Testis (tissue), 3 donors: ENCODE measurements around the gene RANBP3L. TPM values are rescaled to one million over a fixed set of nuclear protein-coding genes. Genes with fewer than 3 reads are reported as not detected.

ENCODE experiments used
- DNase-seq: peaks from one replicate; pipeline ENCODE4 v3.0.0-alpha.2; 2019
- H3K27ac ChIP-seq, 2 donors: fragments of 200-600 bp; sonication (generic); one replicate each; pipeline ENCODE4 v1.5.1; 2019
- H3K27me3 ChIP-seq: fragments of 200-600 bp; sonication (generic); one replicate; pipeline ENCODE4 v1.5.1; 2019
- H3K36me3 ChIP-seq: fragments of 200-600 bp; sonication (generic); one replicate; pipeline ENCODE4 v1.5.1; 2017; ENCODE audit warnings: low read depth; ENCODE audit errors: missing control alignments
- H3K4me1 ChIP-seq: fragments of 200-600 bp; sonication (generic); one replicate; pipeline ENCODE4 v1.5.1; 2019
- H3K4me3 ChIP-seq, 2 donors: fragments of 200-600 bp; sonication (generic); one replicate each; pipeline ENCODE4 v1.5.1; 2017 to 2019
- H3K9me3 ChIP-seq: fragments of 200-600 bp; sonication (generic); one replicate; pipeline ENCODE4 v1.5.1; 2017
- POLR2A ChIP-seq: fragments of 450-650 bp; IDR thresholded peaks from one replicate; pipeline ENCODE4 v1.6.1; 2017; ENCODE audit warnings: antibody characterized with exemption, mild to moderate bottlenecking, moderate library complexity
- WGBS, 2 donors: methylation state at CpG; one replicate each; pipeline ENCODE4 v1.1.5; 2018; 5-methylcytosine and 5-hydroxymethylcytosine counted together
- intact Hi-C: fragments of 100-400 bp; cut with DNase I; formaldehyde crosslinking; loops from one replicate; pipeline ENCODE4 v1.15.1; 2023; ENCODE audit warnings: low total_unique reads
- polyA plus RNA-seq: library from polyadenylated mRNA; stranded (reverse); fragments of 350-450 nt; fragmentation: Illumina TruSeq; extraction: RNeasy Lipid Tissue Mini Kit (QIAGEN cat#74804); gene quantifications from one replicate; pipeline ENCODE4 v1.2.3, GENCODE V29; 2014; ENCODE audit warnings: low read depth, low replicate concordance; ENCODE audit not compliant: insufficient read depth
- total RNA-seq, 2 donors: library from RNA; depleted of rRNA; stranded (reverse); fragments of >200 nt; gene quantifications; one replicate each; pipeline ENCODE4 v1.2.3, GENCODE V29; 2016
- TF ChIP-seq, protein P1 (sequence below), 3 experiments: fragments of 450-650 bp in 2 of 3; fragments of 200-600 bp in 1 of 3; sonication (generic) in 1 of 3; IDR thresholded peaks; one replicate each; pipeline ENCODE4 v1.5.1; 2016 to 2019; ENCODE audit warnings: antibody characterized with exemption in 3 of 3, mild to moderate bottlenecking in 2 of 3, moderate library complexity in 1 of 3

RANBP3L gene
- total and polyA plus RNA-seq, 3 donors from 2014 or later: 3.6 to 26.3 (median 19.9) TPM

DNA sequence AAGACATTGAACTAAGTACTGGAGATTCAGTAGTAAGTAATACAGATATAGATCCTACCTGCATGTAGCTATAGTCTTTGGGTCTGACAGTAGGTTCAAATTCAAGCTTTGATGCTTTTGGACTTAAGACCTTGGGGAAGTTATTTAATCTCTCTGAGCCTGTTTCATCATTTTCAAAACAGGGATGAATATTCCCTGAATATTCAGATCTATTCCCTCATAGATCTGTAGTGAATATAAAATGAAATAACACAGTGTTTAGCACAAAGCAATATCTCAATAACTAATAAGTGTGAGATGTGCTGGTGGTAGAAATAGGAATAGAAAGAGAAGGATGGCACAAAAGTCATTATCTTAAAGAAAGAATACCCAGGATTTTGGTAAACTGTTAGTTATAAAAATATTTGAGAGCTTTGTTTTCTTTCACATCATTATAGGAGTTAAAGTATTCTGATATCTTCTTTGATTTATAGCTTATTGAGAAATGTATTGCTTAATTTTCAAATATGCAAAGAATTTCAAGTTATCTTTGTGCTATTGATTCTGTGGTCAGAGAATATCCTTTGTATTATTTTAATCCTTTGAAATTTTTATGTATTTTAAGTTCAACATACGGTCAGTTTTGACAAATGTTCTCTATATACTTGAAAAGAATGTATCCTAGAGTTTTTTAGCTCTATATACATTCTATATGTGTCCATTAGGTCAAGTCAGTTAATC lies 11.4 kb upstream of the RANBP3L start:
- intact Hi-C loops: no loop called here
- WGBS, 2 donors: 90 to 98% methylated on average over 1 of the region's 1 CpG
- DNase-seq: no peak

GRCh38 chr5:36311956-36312355 lies 10.3 kb upstream of the RANBP3L start:
- H3K27me3 ChIP-seq: no peaks in the 10 kb centered on the region
- H3K36me3 ChIP-seq: no peaks in the 10 kb centered on the region
- no peaks in the 10 kb centered on the region for H3K4me1 ChIP-seq
- H3K4me3 ChIP-seq: no peak overlapping the region
- DNase-seq: no peak
- no peaks in the 10 kb centered on the region for H3K9me3 ChIP-seq
- intact Hi-C loops: no loop called here
- TF ChIP-seq POLR2A: no peak
- TF ChIP-seq, protein P1, sequence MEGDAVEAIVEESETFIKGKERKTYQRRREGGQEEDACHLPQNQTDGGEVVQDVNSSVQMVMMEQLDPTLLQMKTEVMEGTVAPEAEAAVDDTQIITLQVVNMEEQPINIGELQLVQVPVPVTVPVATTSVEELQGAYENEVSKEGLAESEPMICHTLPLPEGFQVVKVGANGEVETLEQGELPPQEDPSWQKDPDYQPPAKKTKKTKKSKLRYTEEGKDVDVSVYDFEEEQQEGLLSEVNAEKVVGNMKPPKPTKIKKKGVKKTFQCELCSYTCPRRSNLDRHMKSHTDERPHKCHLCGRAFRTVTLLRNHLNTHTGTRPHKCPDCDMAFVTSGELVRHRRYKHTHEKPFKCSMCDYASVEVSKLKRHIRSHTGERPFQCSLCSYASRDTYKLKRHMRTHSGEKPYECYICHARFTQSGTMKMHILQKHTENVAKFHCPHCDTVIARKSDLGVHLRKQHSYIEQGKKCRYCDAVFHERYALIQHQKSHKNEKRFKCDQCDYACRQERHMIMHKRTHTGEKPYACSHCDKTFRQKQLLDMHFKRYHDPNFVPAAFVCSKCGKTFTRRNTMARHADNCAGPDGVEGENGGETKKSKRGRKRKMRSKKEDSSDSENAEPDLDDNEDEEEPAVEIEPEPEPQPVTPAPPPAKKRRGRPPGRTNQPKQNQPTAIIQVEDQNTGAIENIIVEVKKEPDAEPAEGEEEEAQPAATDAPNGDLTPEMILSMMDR (IDR thresholded peaks at IDR 0.05): no peak
- WGBS, 2 donors: 38 to 73% methylated on average over 1 of the region's 1 CpG
- no peak overlapping the region for H3K27ac ChIP-seq

More for the DNA sequence above, 11.4 kb upstream of the RANBP3L start:
- H3K9me3 ChIP-seq: no peaks in the 10 kb centered on the region
- no peak overlapping the region for H3K4me3 ChIP-seq
- no peaks in the 10 kb centered on the region for H3K27me3 ChIP-seq
- H3K4me1 ChIP-seq: no peaks in the 10 kb centered on the region
- H3K36me3 ChIP-seq: no peaks in the 10 kb centered on the region
- H3K27ac ChIP-seq: no peak overlapping the region
- TF ChIP-seq, protein P1 (IDR thresholded peaks at IDR 0.05): no peak
- no peak for TF ChIP-seq POLR2A

DNA sequence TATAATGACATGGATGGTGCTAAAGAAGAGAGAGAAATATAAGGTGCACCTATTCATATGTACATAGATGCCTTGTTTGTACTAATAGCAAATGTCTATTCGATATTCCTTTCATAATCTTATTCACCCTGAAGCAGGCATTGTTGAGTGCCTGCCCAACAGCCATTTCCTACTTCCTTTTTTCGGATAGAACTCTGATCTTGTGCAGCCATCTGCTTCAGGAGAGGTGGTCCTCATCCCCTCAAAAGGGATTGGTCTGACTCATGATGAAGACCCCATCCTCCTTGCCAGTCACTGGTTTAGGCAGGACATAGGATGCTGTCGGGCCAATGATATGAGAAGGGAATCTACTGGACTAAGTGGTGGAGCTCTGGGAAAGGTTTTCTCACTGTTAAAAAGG lies 8.4 kb upstream of the RANBP3L start:
- no peak for DNase-seq
- Histone ChIP-seq H3K9me3 (no peaks in the 10 kb centered on the region), H3K36me3 (no peaks in the 10 kb centered on the region), H3K27me3 (no peaks in the 10 kb centered on the region), H3K27ac (no peak overlapping the region), H3K4me1 (peaks cover 9% of the 10 kb centered on the region), H3K4me3 (no peak overlapping the region)
- TF ChIP-seq, protein P1 (IDR thresholded peaks at IDR 0.05): no peak
- no peak for TF ChIP-seq POLR2A
- WGBS, 2 donors: 84 to 91% methylated on average over 3 of the region's 3 CpGs
- intact Hi-C loops: no loop called here

- intact Hi-C loops: no loop called here
- Histone ChIP-seq H3K9me3 (no peaks in the 10 kb centered on the region), H3K4me3 (no peak overlapping the region), H3K27me3 (no peaks in the 10 kb centered on the region), H3K36me3 (no peaks in the 10 kb centered on the region), H3K27ac (no peak overlapping the region), H3K4me1 (peaks cover 17% of the 10 kb centered on the region)
- 25 to 39% methylated on average over 4 of the region's 4 CpGs for WGBS, 2 donors
- TF ChIP-seq, protein P1 (IDR thresholded peaks at IDR 0.05): peak; percentile 49 to 70 (median 64)
- TF ChIP-seq POLR2A: no peak
- peak; percentile 67 for DNase-seq
Measured at GRCh38 chr5:36305571-36306326, 4.0 kb upstream of the RANBP3L start.
